Nephron (organoid): ENCODE measurements around the gene CD34.

ENCODE experiments used
- H3K27ac Mint-ChIP-seq, 3 experiments: 2 replicates each; pipeline ENCODE4 v1.8.0; 2020; ENCODE audit warnings: mixed read lengths in 3 of 3, mild to moderate bottlenecking in 2 of 3, moderate library complexity in 1 of 3
- H3K27me3 Mint-ChIP-seq: 2 replicates; pipeline ENCODE4 v1.8.0; 2021; ENCODE audit warnings: low read depth, mild to moderate bottlenecking, moderate library complexity, mixed read lengths
- H3K36me3 Mint-ChIP-seq: 2 replicates; pipeline ENCODE4 v1.8.0; 2020; ENCODE audit warnings: low read depth, mixed read lengths
- H3K4me1 Mint-ChIP-seq: 2 replicates; pipeline ENCODE4 v1.8.0; 2020; ENCODE audit warnings: mixed read lengths
- H3K4me3 Mint-ChIP-seq, 3 experiments: 2 replicates each; pipeline ENCODE4 v1.8.0; 2020; ENCODE audit warnings: mild to moderate bottlenecking in 3 of 3, mixed read lengths in 3 of 3, moderate library complexity in 2 of 3
- H3K9me3 Mint-ChIP-seq: 2 replicates; pipeline ENCODE4 v1.8.0; 2020; ENCODE audit warnings: mixed read lengths
- TF ChIP-seq, protein P1 (sequence below), 3 experiments: fragments of 200-600 bp; sonication (generic); IDR thresholded peaks; one replicate each; pipeline ENCODE4 v1.5.0; 2021; ENCODE audit warnings: antibody characterized with exemption in 3 of 3; ENCODE audit not compliant: unreplicated experiment in 3 of 3

Gene CD34

GRCh38 chr1:207870306-207871031 lies 40.5 kb downstream of the CD34 start:
- Mint-ChIP-seq H3K4me1 (peaks cover 25% of the 10 kb centered on the region), H3K4me3 (peak overlapping the region; percentile 63 to 81 (median 76)), H3K27me3 (peaks cover 10% of the 10 kb centered on the region), H3K9me3 (no peaks in the 10 kb centered on the region), H3K27ac (no peak overlapping the region), H3K36me3 (no peaks in the 10 kb centered on the region)
- TF ChIP-seq, protein P1, sequence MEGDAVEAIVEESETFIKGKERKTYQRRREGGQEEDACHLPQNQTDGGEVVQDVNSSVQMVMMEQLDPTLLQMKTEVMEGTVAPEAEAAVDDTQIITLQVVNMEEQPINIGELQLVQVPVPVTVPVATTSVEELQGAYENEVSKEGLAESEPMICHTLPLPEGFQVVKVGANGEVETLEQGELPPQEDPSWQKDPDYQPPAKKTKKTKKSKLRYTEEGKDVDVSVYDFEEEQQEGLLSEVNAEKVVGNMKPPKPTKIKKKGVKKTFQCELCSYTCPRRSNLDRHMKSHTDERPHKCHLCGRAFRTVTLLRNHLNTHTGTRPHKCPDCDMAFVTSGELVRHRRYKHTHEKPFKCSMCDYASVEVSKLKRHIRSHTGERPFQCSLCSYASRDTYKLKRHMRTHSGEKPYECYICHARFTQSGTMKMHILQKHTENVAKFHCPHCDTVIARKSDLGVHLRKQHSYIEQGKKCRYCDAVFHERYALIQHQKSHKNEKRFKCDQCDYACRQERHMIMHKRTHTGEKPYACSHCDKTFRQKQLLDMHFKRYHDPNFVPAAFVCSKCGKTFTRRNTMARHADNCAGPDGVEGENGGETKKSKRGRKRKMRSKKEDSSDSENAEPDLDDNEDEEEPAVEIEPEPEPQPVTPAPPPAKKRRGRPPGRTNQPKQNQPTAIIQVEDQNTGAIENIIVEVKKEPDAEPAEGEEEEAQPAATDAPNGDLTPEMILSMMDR (IDR thresholded peaks at IDR 0.05; ENCODE audit: unreplicated experiment in 3 of 3) = no peak

DNA sequence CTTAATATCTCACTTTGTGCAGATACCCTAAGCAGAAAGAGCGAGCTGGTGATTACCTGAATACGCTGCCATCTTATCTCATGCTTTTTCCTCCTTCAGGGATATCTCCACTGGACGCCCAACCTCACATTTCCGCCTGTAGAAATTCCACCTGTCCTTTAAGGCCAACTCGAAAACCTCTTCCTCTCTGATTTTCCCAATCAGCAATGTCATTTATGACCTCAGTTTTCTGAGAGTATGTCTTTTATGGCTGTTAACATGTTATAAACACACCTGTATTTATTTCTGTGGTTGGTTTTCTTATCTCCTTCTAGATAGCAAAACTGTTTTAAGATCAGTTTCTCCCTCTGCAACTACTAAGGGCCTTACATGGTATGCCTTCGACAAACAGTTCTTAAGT lies 41.1 kb downstream of the CD34 start:
- H3K27me3 Mint-ChIP-seq = peaks cover 8% of the 10 kb centered on the region
- H3K9me3 Mint-ChIP-seq = no peaks in the 10 kb centered on the region
- H3K4me3 Mint-ChIP-seq = peak overlapping the region; percentile 63 to 81 (median 76)
- peaks cover 25% of the 10 kb centered on the region for H3K4me1 Mint-ChIP-seq
- no peak overlapping the region for H3K27ac Mint-ChIP-seq
- H3K36me3 Mint-ChIP-seq = no peaks in the 10 kb centered on the region
- TF ChIP-seq, protein P1 (IDR thresholded peaks at IDR 0.05; ENCODE audit: unreplicated experiment in 3 of 3) = no peak

DNA sequence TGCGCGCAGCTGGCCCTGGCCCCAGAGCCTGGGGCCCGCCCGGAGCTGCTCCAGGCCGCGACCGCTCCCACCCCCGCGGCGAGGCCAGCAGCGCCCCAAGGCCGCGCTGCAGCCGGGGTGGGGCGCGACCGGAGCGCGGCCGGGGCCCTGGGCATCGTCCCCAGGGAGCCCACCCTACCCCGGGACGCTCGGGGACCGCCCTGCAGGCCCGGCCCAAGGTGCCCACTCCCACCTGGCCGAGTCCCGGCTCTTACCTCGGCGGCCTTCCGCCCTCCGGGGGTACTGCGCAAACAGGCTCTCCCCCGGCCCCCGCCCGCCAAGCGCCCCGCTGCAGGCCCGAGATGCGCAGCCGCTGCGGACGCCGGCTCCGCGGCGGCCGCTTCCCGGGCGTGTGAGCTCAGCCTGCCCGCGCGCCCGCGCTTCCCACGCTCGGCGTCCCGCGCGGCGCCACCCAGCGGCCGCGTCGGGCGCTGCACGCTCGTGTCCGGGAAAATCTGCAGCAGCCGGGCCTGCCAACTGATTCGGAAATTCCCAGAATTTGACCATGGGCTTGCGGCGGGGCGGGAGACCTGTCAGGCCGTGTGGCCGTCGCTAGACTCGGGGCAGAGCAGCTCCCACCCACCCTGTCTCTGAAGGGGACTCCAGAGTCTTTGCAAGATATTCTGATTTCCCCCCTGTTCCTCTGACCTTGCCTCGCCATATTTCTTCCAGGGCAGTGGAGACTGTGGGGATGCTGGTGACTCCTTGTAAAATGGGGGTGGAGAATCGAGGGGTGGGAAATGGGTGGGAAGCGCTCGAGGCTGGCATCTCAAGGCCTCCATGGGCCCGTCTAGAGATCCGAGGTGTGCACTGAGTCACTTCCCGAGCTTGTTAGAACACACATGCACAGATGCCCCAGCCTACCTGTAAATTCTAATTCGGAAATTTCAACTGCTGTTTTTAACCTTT lies 41.9 kb downstream of the CD34 start:
- TF ChIP-seq, protein P1 (IDR thresholded peaks at IDR 0.05; ENCODE audit: unreplicated experiment in 3 of 3) = peak; percentile 68 to 74 (median 70)
- no peaks in the 10 kb centered on the region for H3K36me3 Mint-ChIP-seq
- H3K4me3 Mint-ChIP-seq = peak overlapping the region; percentile 81 to 83 (median 82)
- H3K4me1 Mint-ChIP-seq = peaks cover 25% of the 10 kb centered on the region
- H3K27ac Mint-ChIP-seq = no peak overlapping the region
- peaks cover 8% of the 10 kb centered on the region for H3K27me3 Mint-ChIP-seq
- H3K9me3 Mint-ChIP-seq = no peaks in the 10 kb centered on the region

DNA sequence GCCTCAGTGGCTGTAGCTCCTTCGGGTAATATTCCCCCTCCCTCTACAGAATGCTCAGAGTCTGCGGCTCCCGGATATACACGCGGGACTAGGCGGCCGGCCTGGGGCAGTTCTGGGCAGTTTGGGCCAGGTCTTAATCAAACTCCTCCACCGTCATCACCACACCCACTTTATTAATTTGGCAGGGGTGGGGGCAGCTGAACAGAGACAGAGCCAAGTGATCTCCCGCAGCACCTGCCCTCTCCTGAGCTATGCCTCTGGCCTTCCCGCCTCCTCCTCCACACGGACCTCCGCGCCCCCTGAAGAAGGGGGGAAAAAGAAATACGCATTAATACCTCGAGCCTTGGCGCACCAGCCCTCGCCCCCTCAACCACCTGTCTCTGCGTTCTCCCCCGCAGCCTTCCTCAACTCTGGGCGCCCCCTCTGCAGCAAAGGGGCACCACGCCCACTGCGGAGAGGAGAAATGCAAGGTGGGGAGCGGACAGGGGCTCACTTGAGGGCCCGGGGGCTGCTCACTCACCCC lies 42.6 kb downstream of the CD34 start:
- peaks cover 17% of the 10 kb centered on the region for H3K4me1 Mint-ChIP-seq
- H3K36me3 Mint-ChIP-seq = no peaks in the 10 kb centered on the region
- peak overlapping the region in 2 of 3 experiments; percentile 31 to 40 for H3K27ac Mint-ChIP-seq
- H3K4me3 Mint-ChIP-seq = peak overlapping the region; percentile 74 to 83 (median 82)
- H3K27me3 Mint-ChIP-seq = peaks cover 4% of the 10 kb centered on the region
- TF ChIP-seq, protein P1 (IDR thresholded peaks at IDR 0.05; ENCODE audit: unreplicated experiment in 3 of 3) = no peak
- H3K9me3 Mint-ChIP-seq = no peaks in the 10 kb centered on the region

GRCh38 chr1:207867136-207868109 lies 43.5 kb downstream of the CD34 start:
- Mint-ChIP-seq H3K27ac (no peak overlapping the region), H3K4me3 (peak overlapping the region; percentile 74 to 83 (median 82)), H3K9me3 (no peaks in the 10 kb centered on the region), H3K4me1 (peaks cover 8% of the 10 kb centered on the region), H3K36me3 (no peaks in the 10 kb centered on the region), H3K27me3 (peaks cover 4% of the 10 kb centered on the region)
- TF ChIP-seq, protein P1 (IDR thresholded peaks at IDR 0.05; ENCODE audit: unreplicated experiment in 3 of 3) = no peak
